Measurements from ENCODE around the gene PACSIN2.
"Not testable (repeated sequence)": the region's sequence is repeated elsewhere in the genome, so short reads cannot be mapped to it uniquely, and the experiment has no call there.

PACSIN2 gene

GRCh38 chr22:43001271-43002201 is 13.4 kb downstream of the PACSIN2 start:
- no peak for DNase-seq (ENCODE audit: extremely low spot score)
- POLR2A ChIA-PET, result interaction anchor here (1.1 to 6.0 kb wide), 2 partner anchors 13 to 67 kb away, joined by 3 to 39 read pairs; partner anchors contain the start of gene PACSIN2
- TF ChIP-seq CTCF (IDR thresholded peaks at IDR 0.05; ENCODE audit: control extremely low read depth, extremely low read depth, low read depth, missing control alignments), result no peak
- CTCF ChIA-PET, result interaction anchor here (0.9 to 2.0 kb wide), 8 partner anchors 9 to 83 kb away, joined by 3 to 7 read pairs (median 4); no protein-coding TSS in a partner anchor

GRCh38 chr22:43000441-43001175 is 14.3 kb downstream of the PACSIN2 start:
- DNase-seq (ENCODE audit: extremely low spot score), result no peak
- no peak for TF ChIP-seq CTCF (IDR thresholded peaks at IDR 0.05; ENCODE audit: control extremely low read depth, extremely low read depth, low read depth, missing control alignments)
- ChIA-PET POLR2A (interaction anchor here (1.1 to 6.0 kb wide), 2 partner anchors 14 to 67 kb away, joined by 3 to 39 read pairs; partner anchors contain the start of gene PACSIN2), CTCF (interaction anchor here (1.5 to 2.0 kb wide), 5 partner anchors 10 to 82 kb away, joined by 3 to 7 read pairs (median 4); no protein-coding TSS in a partner anchor)

GRCh38 chr22:42997582-42998090 is 17.3 kb downstream of the PACSIN2 start:
- TF ChIP-seq CTCF (IDR thresholded peaks at IDR 0.05; ENCODE audit: control extremely low read depth, extremely low read depth, low read depth, missing control alignments), result no peak
- DNase-seq (ENCODE audit: extremely low spot score), result no peak
- CTCF ChIA-PET, result no interaction called here
- POLR2A ChIA-PET, result no interaction called here

GRCh38 chr22:42996646-42997365 is 18.1 kb downstream of the PACSIN2 start:
- ChIA-PET POLR2A (no interaction called here), CTCF (no interaction called here)
- DNase-seq (ENCODE audit: extremely low spot score), result no peak
- TF ChIP-seq CTCF (IDR thresholded peaks at IDR 0.05; ENCODE audit: control extremely low read depth, extremely low read depth, low read depth, missing control alignments), result no peak

GRCh38 chr22:42995654-42996053 is 19.3 kb downstream of the PACSIN2 start:
- DNase-seq (ENCODE audit: extremely low spot score); POLR2A ChIA-PET: not testable (repeated sequence)
- CTCF ChIA-PET, result interaction anchor here (0.9 to 1.2 kb wide), 3 partner anchors 10 to 17 kb away, joined by 3 to 8 read pairs (median 3); no protein-coding TSS in a partner anchor

GRCh38 chr22:42994917-42995562 is 19.9 kb downstream of the PACSIN2 start:
- no peak for TF ChIP-seq CTCF (IDR thresholded peaks at IDR 0.05; ENCODE audit: control extremely low read depth, extremely low read depth, low read depth, missing control alignments)
- DNase-seq (ENCODE audit: extremely low spot score), result peak; percentile 47
- ChIA-PET POLR2A (no interaction called here), CTCF (interaction anchor here (0.9 to 1.2 kb wide), 3 partner anchors 10 to 18 kb away, joined by 3 to 8 read pairs (median 3); no protein-coding TSS in a partner anchor)

Data from GM10248 (cell line).